D721Med (cell line): Measurements from ENCODE around the gene PIAS4.

Experiments
- DNase-seq: peaks from one replicate; pipeline ENCODE4 v3.0.0; 2011; ENCODE audit warnings: low spot score; ENCODE audit not compliant: insufficient read length
- FAIRE-seq: peaks from 2 replicates; lab custom pipeline; 2011; peaks lifted over from hg19 to GRCh38; lab: Jason Lieb, UNC
- CTCF ChIP-seq: IDR thresholded peaks from 2 replicates; pipeline ENCODE4 v1.5.1; 2012; ENCODE audit warnings: mild to moderate bottlenecking, control low read depth; ENCODE audit not compliant: insufficient read depth; ENCODE audit errors: missing control alignments

Gene PIAS4

GRCh38 chr19:4066682-4067395 lies 59.3 kb downstream of the PIAS4 start, which contains the start of gene ZBTB7A:
TSS of gene ZBTB7A (minus strand) at chr19:4066899. CDS start at chr19:4055232, 11,667 bp downstream.
- DNase-seq (peak; percentile 72), FAIRE-seq (no peak)
- no peak for TF ChIP-seq CTCF

GRCh38 chr19:4067396-4068046 lies 60.0 kb downstream of the PIAS4 start:
- FAIRE-seq (no peak), DNase-seq (no peak)
- TF ChIP-seq CTCF, result no peak

GRCh38 chr19:4068047-4068966 lies 60.8 kb downstream of the PIAS4 start:
- TF ChIP-seq CTCF, result no peak
- DNase-seq (no peak), FAIRE-seq (no peak)

GRCh38 chr19:4069331-4069959 lies 61.9 kb downstream of the PIAS4 start:
- no peak for TF ChIP-seq CTCF
- DNase-seq (no peak), FAIRE-seq (no peak)

GRCh38 chr19:4071610-4072009 lies 64.1 kb downstream of the PIAS4 start:
- no peak for FAIRE-seq

More at GRCh38 chr19:4071610-4072009, 64.1 kb downstream of the PIAS4 start:
- no peak for DNase-seq
- TF ChIP-seq CTCF, result no peak
